SK-N-SH treated with all-trans-retinoic acid at 6 μM for 48 hours (cell line): ENCODE measurements around the gene PRDM15.

ENCODE experiments used
- GLIS3 ChIP-seq: fragments of 250-450 bp; sonication (Bioruptor Pico); IDR thresholded peaks from 2 replicates; pipeline ENCODE4 v1.5.0; 2020; ENCODE audit warnings: mild to moderate bottlenecking, moderate library complexity
- SNAI2 ChIP-seq: fragments of 250-450 bp; sonication (Bioruptor Pico); IDR thresholded peaks from 2 replicates; pipeline ENCODE4 v1.5.0; 2020; ENCODE audit warnings: mild to moderate bottlenecking, moderate library complexity
- ZFP3 ChIP-seq: fragments of 250-450 bp; sonication (Bioruptor Pico); IDR thresholded peaks from 2 replicates; pipeline ENCODE4 v1.5.0; 2020; ENCODE audit warnings: mild to moderate bottlenecking, moderate library complexity
- ZNF565 ChIP-seq: fragments of 450-650 bp; formaldehyde crosslinking; conservative IDR thresholded peaks from 2 replicates; pipeline ENCODE4 v1.5.0; 2020; ENCODE audit warnings: low read depth, mild to moderate bottlenecking, moderate library complexity

DNA sequence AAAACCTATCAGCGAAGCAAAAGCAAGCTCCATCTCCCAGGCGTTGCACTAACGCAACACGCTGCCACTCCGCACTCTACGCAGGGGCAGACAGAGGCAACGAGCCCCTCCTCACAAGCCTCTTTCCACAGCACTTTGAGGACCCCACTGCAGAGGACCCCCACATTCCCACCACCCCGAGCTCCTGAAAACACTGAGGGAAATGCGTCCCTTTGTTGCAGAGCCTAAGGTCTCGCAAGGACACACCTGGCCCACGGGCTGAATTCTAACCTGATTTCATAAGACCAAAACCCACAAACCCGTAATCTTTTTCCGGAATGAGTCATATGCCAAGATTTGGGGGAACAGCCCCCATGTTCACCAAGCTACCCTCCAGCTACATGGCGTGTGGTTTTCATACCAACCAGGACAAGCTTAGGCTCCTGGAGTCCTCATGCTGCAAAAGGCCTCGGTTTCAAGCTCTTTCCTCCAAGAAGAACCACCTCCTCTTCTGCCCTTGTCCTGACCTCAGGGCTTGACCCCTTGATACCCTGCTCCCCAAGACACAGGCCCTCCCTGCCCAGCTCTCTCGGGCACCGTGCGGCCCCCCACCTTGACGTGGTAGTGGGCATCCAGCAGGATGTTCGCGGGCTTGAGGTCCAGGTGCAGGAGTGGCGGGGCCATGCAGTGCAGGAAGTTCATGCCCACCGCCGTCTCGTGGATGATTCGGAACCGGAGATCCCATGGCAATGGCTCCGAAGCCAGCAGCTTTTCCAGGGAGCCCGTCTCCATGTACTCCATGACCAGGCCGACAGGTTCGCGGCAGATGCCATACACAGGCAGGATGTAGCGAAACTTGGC is 123.0 kb downstream of the PRDM15 start:
- no peak for TF ChIP-seq ZNF565 (CRISPR knock-in tag)
- TF ChIP-seq GLIS3: no peak
- TF ChIP-seq ZFP3 (CRISPR knock-in tag): no peak
- TF ChIP-seq SNAI2 (CRISPR knock-in tag): no peak
